Body of pancreas (tissue), 4 donors: ENCODE data around the gene KRT24.

Source experiments
- POLR2A ChIP-seq, 3 donors: fragments of 450-650 bp; IDR thresholded peaks; one replicate each; pipeline ENCODE4 v1.6.1; 2016; ENCODE audit warnings: antibody characterized with exemption in 3 of 3, mild to moderate bottlenecking in 2 of 3
- TF ChIP-seq, protein P1 (sequence below), 7 experiments: fragments of 450-650 bp in 4 of 7; fragments of 200-600 bp in 3 of 7; sonication (generic) in 3 of 7; IDR thresholded peaks; one replicate each; pipeline ENCODE4 v1.5.1; 2016 to 2019; ENCODE audit warnings: antibody characterized with exemption in 7 of 7

DNA sequence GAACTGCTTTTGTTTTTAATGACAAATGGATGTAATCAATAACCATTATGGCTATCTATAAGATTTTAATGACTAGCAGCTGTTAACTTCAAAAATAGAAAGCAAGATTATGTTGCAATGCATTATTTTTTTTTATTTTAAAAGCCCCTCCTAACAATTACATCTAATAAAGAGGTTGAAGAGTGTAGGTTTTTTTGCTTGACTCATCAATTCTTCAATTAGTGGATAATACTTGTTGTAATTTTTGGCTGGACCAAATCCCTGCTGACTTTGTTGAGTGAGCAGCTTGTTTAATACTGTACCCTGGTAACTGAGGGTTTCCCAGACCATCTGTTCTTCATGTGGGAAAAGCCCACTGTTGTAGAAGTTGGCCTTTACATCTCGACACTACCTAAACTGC is 27.4 kb upstream of the KRT24 start:
- TF ChIP-seq, protein P1, sequence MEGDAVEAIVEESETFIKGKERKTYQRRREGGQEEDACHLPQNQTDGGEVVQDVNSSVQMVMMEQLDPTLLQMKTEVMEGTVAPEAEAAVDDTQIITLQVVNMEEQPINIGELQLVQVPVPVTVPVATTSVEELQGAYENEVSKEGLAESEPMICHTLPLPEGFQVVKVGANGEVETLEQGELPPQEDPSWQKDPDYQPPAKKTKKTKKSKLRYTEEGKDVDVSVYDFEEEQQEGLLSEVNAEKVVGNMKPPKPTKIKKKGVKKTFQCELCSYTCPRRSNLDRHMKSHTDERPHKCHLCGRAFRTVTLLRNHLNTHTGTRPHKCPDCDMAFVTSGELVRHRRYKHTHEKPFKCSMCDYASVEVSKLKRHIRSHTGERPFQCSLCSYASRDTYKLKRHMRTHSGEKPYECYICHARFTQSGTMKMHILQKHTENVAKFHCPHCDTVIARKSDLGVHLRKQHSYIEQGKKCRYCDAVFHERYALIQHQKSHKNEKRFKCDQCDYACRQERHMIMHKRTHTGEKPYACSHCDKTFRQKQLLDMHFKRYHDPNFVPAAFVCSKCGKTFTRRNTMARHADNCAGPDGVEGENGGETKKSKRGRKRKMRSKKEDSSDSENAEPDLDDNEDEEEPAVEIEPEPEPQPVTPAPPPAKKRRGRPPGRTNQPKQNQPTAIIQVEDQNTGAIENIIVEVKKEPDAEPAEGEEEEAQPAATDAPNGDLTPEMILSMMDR (IDR thresholded peaks at IDR 0.05): no peak
- no peak for TF ChIP-seq POLR2A (IDR thresholded peaks at IDR 0.05)
